ENCODE results near the gene RIPOR3.
"Not testable (repeated sequence)": the region's sequence is repeated elsewhere in the genome, so short reads cannot be mapped to it uniquely, and the experiment has no call there.

The RIPOR3 gene

GRCh38 chr20:50654904-50655303, 36.4 kb downstream of the RIPOR3 start:
- no peak for DNase-seq

- DNase-seq: no peak
Observed at GRCh38 chr20:50652702-50653294, 38.5 kb downstream of the RIPOR3 start.

- DNase-seq: no peak
Observed at GRCh38 chr20:50651676-50652075, 39.7 kb downstream of the RIPOR3 start.

GRCh38 chr20:50649590-50649989, 41.8 kb downstream of the RIPOR3 start:
- DNase-seq: no peak

- DNase-seq: no peak
Observed at GRCh38 chr20:50648651-50649050, 42.7 kb downstream of the RIPOR3 start.

GRCh38 chr20:50646483-50646996, 44.8 kb downstream of the RIPOR3 start:
- no peak for DNase-seq

- no peak for DNase-seq
Observed at GRCh38 chr20:50645253-50646068, 45.9 kb downstream of the RIPOR3 start.

- no peak for DNase-seq
Observed at GRCh38 chr20:50642288-50642803, 49.0 kb downstream of the RIPOR3 start.

- not testable (repeated sequence) for DNase-seq
Observed at GRCh38 chr20:50641625-50642287, 49.6 kb downstream of the RIPOR3 start.

- not testable (repeated sequence) for DNase-seq
Observed at GRCh38 chr20:50639971-50640711, 51.2 kb downstream of the RIPOR3 start.

- DNase-seq: not testable (repeated sequence)
Observed at GRCh38 chr20:50638015-50638847, 53.1 kb downstream of the RIPOR3 start.

GRCh38 chr20:50636601-50637540, 54.5 kb downstream of the RIPOR3 start:
- DNase-seq: no peak

GRCh38 chr20:50635676-50636600, 55.4 kb downstream of the RIPOR3 start:
- peak; percentile 92 for DNase-seq

GRCh38 chr20:50635014-50635557, 56.3 kb downstream of the RIPOR3 start:
- DNase-seq: no peak

GRCh38 chr20:50634191-50634590, 57.2 kb downstream of the RIPOR3 start:
- no peak for DNase-seq

- DNase-seq: no peak
Observed at GRCh38 chr20:50633361-50633760, 58.0 kb downstream of the RIPOR3 start.

- DNase-seq: no peak
Observed at GRCh38 chr20:50632701-50633100, 58.6 kb downstream of the RIPOR3 start.

GRCh38 chr20:50632236-50632635, 59.1 kb downstream of the RIPOR3 start:
- DNase-seq: no peak
